GM12878 (cell line): Measurements from ENCODE around the gene TRPM1. TPM values are rescaled to one million over a fixed set of nuclear protein-coding genes. Genes with fewer than 3 reads are reported as not detected.
A peak's percentile ranks its signal among the peaks of the same experiment; 100 is the strongest.

Experiments
- ATAC-seq: fragments of 200-7000 bp; cut with Tn5 transposase; 3 replicates; pipeline ENCODE4 v1.9.1; 2020; ENCODE audit warnings: mild to moderate bottlenecking, moderate library complexity
- BruUV-seq: library from RNA; stranded (reverse); fragments of 400-500 nt; replicated peaks from 2 replicates; lab custom pipeline; 2021; lab: Mats Ljungman, UMichigan
- CTCF ChIA-PET: fragments of 300-600 bp; sonication (Branson Sonifier 250); formaldehyde crosslinking; extraction: SDS; loops from one replicate; lab custom pipeline; 2021; ENCODE audit warnings: inconsistent platforms; lab: Yijun Ruan, JAX
- POLR2A ChIA-PET: fragments of 350-600 bp; formaldehyde crosslinking; extraction: SDS; loops from one replicate; lab custom pipeline; 2021; ENCODE audit warnings: inconsistent platforms; lab: Charles Lee
- RAD21 ChIA-PET: fragments of 300-600 bp; sonication (Branson Sonifier 250); formaldehyde crosslinking; loops from one replicate; lab custom pipeline; 2023; ENCODE audit warnings: antibody characterized with exemption; ENCODE audit not compliant: unreplicated experiment; lab: Charles Lee
- SMC1A ChIA-PET: fragments of 300-600 bp; sonication (Branson Sonifier 250); formaldehyde crosslinking; loops from one replicate; lab custom pipeline; 2023; ENCODE audit not compliant: unreplicated experiment, uncharacterized antibody; lab: Charles Lee
- DNase-seq: peaks from one replicate; pipeline ENCODE4 v3.0.0-alpha.2; 2011; ENCODE audit warnings: low read depth, low spot score
- FAIRE-seq: peaks from 3 replicates; lab custom pipeline; 2011; peaks lifted over from hg19 to GRCh38; lab: Jason Lieb, UNC
- H2AFZ ChIP-seq: 2 replicates; pipeline ENCODE4 v1.6.0; 2011; ENCODE audit warnings: low read depth, low read length, control low read depth; ENCODE audit not compliant: control insufficient read depth
- H3K27ac ChIP-seq: 2 replicates; pipeline ENCODE4 v1.5.1; 2011; ENCODE audit warnings: control low read depth; ENCODE audit not compliant: control insufficient read depth, insufficient read depth
- H3K27me3 ChIP-seq, 2 experiments: replicated peaks in 1 of 2; 2 replicates each; pipeline versions ENCODE4 v1.6.0 to v1.6.1; 2011; ENCODE audit warnings: low read length in 1 of 2; ENCODE audit not compliant: control insufficient read depth in 2 of 2, insufficient read depth in 2 of 2
- H3K36me3 ChIP-seq, 2 experiments: 2 replicates each; pipeline ENCODE4 v1.5.1; 2011; ENCODE audit warnings: low read length in 1 of 2; ENCODE audit not compliant: control insufficient read depth in 2 of 2, insufficient read depth in 2 of 2
- H3K4me1 ChIP-seq: 2 replicates; pipeline ENCODE4 v1.6.1; 2011; ENCODE audit warnings: mild to moderate bottlenecking, low read length, moderate library complexity, mixed read lengths; ENCODE audit not compliant: control insufficient read depth, insufficient read depth
- H3K4me2 ChIP-seq: 2 replicates; pipeline ENCODE4 v1.6.0; 2011; ENCODE audit warnings: control low read depth; ENCODE audit not compliant: control insufficient read depth, insufficient read depth
- H3K4me3 ChIP-seq: fragments of 200-600 bp; sonication (generic); 2 replicates; pipeline ENCODE4 v1.5.1; 2016
- H3K79me2 ChIP-seq: 2 replicates; pipeline ENCODE4 v1.6.0; 2011; ENCODE audit warnings: low read length; ENCODE audit not compliant: control insufficient read depth, insufficient read depth
- H3K9ac ChIP-seq: 2 replicates; pipeline ENCODE4 v1.8.0; 2011; ENCODE audit warnings: low read length, control low read depth, mixed read lengths; ENCODE audit not compliant: control insufficient read depth, insufficient read depth
- H3K9me3 ChIP-seq: replicated peaks from 3 replicates; pipeline ENCODE4 v1.5.1; 2011; ENCODE audit warnings: mild to moderate bottlenecking, low read length; ENCODE audit not compliant: control insufficient read depth, insufficient read depth
- H4K20me1 ChIP-seq: 2 replicates; pipeline ENCODE4 v1.6.0; 2011; ENCODE audit not compliant: control insufficient read depth, insufficient read depth
- CBFB ChIP-seq: IDR thresholded peaks from 2 replicates; pipeline ENCODE4 v1.6.1; 2016; ENCODE audit warnings: antibody characterized with exemption, low read depth
- CREM ChIP-seq: IDR thresholded peaks from 2 replicates; pipeline ENCODE4 v1.6.1; 2014; ENCODE audit warnings: antibody characterized with exemption, low read depth
- ETV6 ChIP-seq, 2 experiments: fragments of 450-650 bp in 1 of 2; IDR thresholded peaks in 1 of 2; conservative IDR thresholded peaks in 1 of 2; 2 replicates each; pipeline ENCODE4 v1.6.1; 2014; ENCODE audit warnings: antibody characterized with exemption in 1 of 2, borderline replicate concordance in 1 of 2, low read depth in 1 of 2, mild to moderate bottlenecking in 1 of 2, moderate library complexity in 1 of 2
- IKZF2 ChIP-seq, 2 experiments: fragments of 450-650 bp; IDR thresholded peaks; 2 replicates each; pipeline ENCODE4 v1.6.1; 2017; ENCODE audit warnings: mild to moderate bottlenecking in 2 of 2, moderate library complexity in 2 of 2
- MEF2A ChIP-seq: IDR thresholded peaks from 2 replicates; pipeline ENCODE4 v1.6.1; 2011; ENCODE audit warnings: low read depth, mild to moderate bottlenecking, low read length, moderate library complexity; ENCODE audit not compliant: insufficient read depth
- SMAD5 ChIP-seq: IDR thresholded peaks from 2 replicates; pipeline ENCODE4 v1.6.1; 2016; ENCODE audit warnings: antibody characterized with exemption, low read depth
- ZNF622 ChIP-seq: fragments of 450-650 bp; IDR thresholded peaks from 2 replicates; pipeline ENCODE4 v1.6.1; 2017; ENCODE audit warnings: mild to moderate bottlenecking, inconsistent platforms
- ZSCAN29 ChIP-seq: fragments of 450-650 bp; IDR thresholded peaks from 2 replicates; pipeline ENCODE4 v1.6.1; 2017; ENCODE audit warnings: mild to moderate bottlenecking, moderate library complexity
- WGBS: methylation state at CpG from one replicate; pipeline ENCODE4 v1.1.6; 2016; ENCODE audit warnings: low lambda C conversion rate; ENCODE audit not compliant: insufficient replicate concordance, insufficient coverage; ENCODE audit errors: missing lambda C conversion rate; 5-methylcytosine and 5-hydroxymethylcytosine counted together
- in situ Hi-C: fragments of 300-500 bp; cut with MboI; formaldehyde crosslinking; loops from 9 replicates; pipeline ENCODE4 v1.14.3; 2018; ENCODE audit warnings: mixed read lengths
- intact Hi-C: fragments of 100-400 bp; cut with micrococcal nuclease; formaldehyde crosslinking; loops from one replicate; pipeline ENCODE4 v1.14.2; 2022; ENCODE audit not compliant: unreplicated experiment
- polyA plus RNA-seq, 11 experiments: library from polyadenylated mRNA; depleted of rRNA in 4 of 11; unstranded in 6 of 11; stranded (reverse) in 5 of 11; fragments of >200 nt; fragmentation: Nextera tagmentation in 4 of 11; fragmentation: Illumina TruSeq in 1 of 11; extraction: Ambion mirVana in 4 of 11; extraction: Trizol in 1 of 11; gene quantifications; 1 replicate in 1 of 11; 2 replicates in 10 of 11; pipeline versions ENCODE4 v1.2.1 to v1.2.3, GENCODE V29; 2011 to 2016; ENCODE audit warnings: inconsistent platforms in 2 of 11, missing spikeins in 2 of 11, low read depth in 1 of 11
- total RNA-seq, 4 experiments: library from RNA; depleted of rRNA in 3 of 4; stranded (reverse); fragments of >200 nt in 3 of 4; fragmentation: Illumina TruSeq in 1 of 4; extraction: Trizol in 1 of 4; gene quantifications; 2 replicates each; pipeline versions ENCODE4 v1.2.1 to v1.2.3, GENCODE V29; 2013 to 2021

TRPM1 gene
- total and polyA plus RNA-seq, 10 of the 15 experiments (the other 5 are each of a cell fraction or from before 2014, with no cell fraction given) = 0.01 to 0.10 (median 0.05) TPM; not detected in 4

DNA sequence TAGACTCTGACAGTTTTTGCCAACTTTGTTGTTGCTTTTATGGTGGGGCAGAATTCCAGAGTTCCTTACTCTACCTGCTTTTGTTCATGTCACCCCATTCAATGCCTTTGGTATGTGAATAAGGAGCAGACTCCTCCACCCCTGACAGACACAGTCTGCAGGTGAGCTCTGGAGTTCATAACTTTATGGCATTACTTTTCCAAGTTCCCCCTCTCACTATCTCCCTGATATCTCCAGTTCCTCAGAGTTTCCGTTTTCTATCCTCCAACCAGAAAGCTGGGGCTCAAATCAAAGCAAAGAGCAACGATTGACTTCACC lies 87.0 kb downstream of the TRPM1 start:
- Histone ChIP-seq H3K4me1 (peaks cover 17% of the 10 kb centered on the region), H4K20me1 (no peaks in the 10 kb centered on the region), H3K36me3 (no peaks in the 10 kb centered on the region), H3K4me3 (no peak overlapping the region), H3K27me3 (no peaks in the 10 kb centered on the region), H3K9me3 (no peaks in the 10 kb centered on the region), H3K27ac (peak overlapping the region; percentile 75), H3K9ac (peak overlapping the region; percentile 28), H2AFZ (peak overlapping the region; percentile 87), H3K4me2 (peak overlapping the region; percentile 52), H3K79me2 (no peaks in the 10 kb centered on the region)
- intact Hi-C loops = no loop called here
- DNase-seq (no peak), ATAC-seq (no peak), FAIRE-seq (no peak)
- RAD21 ChIA-PET = interaction anchor here (0.9 to 2.0 kb wide), 8 partner anchors 9 to 114 kb away, joined by 3 to 13 read pairs (median 5); partner anchors contain the start of gene MTMR10
- CTCF ChIA-PET = interaction anchor here (0.9 to 2.4 kb wide), 7 partner anchors 9 to 420 kb away, joined by 3 to 9 read pairs (median 4); partner anchors contain the start of gene FAN1
- in situ Hi-C loops = no loop called here
- POLR2A ChIA-PET = interaction anchor here (1.2 kb wide), 1 partner anchor 111 kb away, joined by 3 read pairs; no protein-coding TSS in a partner anchor
- TF ChIP-seq SMAD5 = no peak
- TF ChIP-seq ZNF622 = no peak
- TF ChIP-seq ETV6 (conservative IDR thresholded peaks at IDR 0.05 in 1 of 2, IDR thresholded peaks at IDR 0.05 in 1 of 2; ENCODE audit: borderline replicate concordance in 1 of 2, low read depth in 1 of 2) = no peak
- no peak for TF ChIP-seq IKZF2 (IDR thresholded peaks at IDR 0.05)
- no peak for TF ChIP-seq MEF2A
- TF ChIP-seq CBFB = no peak
- no peak for TF ChIP-seq CREM
- TF ChIP-seq ZSCAN29 = no peak
- no TSS peak for BruUV-seq
- 43% methylated on average over 2 of the region's 2 CpGs for WGBS
- SMC1A ChIA-PET = interaction anchor here (0.8 to 4.7 kb wide), 13 partner anchors 8 to 114 kb away, joined by 3 to 40 read pairs (median 5); no protein-coding TSS in a partner anchor
